HG02981 (cell line): ENCODE data around the gene RUNX1.
"Not testable (repeated sequence)": the region's sequence is repeated elsewhere in the genome, so short reads cannot be mapped to it uniquely, and the experiment has no call there.

Experiments
- ATAC-seq: cut with Tn5 transposase; IDR thresholded peaks from one replicate; pipeline ENCODE4 v1.9.1; 2021; ENCODE audit warnings: mild to moderate bottlenecking, moderate library complexity; ENCODE audit not compliant: unreplicated experiment

RUNX1 gene

DNA sequence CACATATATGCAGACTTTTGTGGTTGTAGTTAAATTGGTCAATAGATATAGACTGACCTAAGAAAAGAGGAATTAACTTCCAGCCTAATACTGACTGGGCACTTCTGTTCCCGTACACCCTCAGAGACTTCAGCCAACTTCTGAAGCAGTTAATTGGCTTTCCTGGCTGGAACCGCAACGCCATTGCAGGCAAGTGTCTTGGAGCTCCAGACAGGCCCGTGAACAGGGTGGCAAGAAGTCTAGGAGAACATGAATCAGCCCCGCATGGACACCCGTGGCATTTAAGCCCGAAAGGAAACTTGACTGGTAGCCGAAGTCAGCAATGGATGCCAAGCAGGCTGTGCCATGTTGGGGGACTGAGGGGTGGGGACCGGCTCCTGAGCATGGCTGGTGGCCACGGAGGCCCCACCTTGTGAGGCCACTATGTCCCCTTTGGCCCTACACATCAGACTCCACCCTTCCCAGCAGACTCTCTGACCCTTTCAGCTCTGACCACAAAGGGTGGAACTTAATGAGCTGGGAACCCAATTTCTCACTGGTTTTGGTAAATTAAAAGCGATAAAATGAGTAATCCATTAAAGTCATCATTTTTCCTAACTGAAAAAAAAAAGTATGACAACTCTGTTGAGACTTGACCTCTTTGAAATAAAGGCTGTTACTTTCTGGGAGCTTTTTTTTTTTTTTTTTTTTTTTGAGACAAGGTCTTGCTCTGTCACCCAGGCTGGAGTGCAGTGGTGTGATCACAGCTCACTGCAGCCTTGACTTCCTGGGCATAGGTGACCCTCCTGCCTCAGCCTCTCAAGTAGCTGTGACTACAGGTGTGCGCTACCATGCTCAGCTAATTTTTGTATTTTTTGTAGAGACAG, 54.1 kb downstream of the RUNX1 start:
- no peak for ATAC-seq

GRCh38 chr21:34993521-34993921, 55.6 kb downstream of the RUNX1 start:
- ATAC-seq: not testable (repeated sequence)

DNA sequence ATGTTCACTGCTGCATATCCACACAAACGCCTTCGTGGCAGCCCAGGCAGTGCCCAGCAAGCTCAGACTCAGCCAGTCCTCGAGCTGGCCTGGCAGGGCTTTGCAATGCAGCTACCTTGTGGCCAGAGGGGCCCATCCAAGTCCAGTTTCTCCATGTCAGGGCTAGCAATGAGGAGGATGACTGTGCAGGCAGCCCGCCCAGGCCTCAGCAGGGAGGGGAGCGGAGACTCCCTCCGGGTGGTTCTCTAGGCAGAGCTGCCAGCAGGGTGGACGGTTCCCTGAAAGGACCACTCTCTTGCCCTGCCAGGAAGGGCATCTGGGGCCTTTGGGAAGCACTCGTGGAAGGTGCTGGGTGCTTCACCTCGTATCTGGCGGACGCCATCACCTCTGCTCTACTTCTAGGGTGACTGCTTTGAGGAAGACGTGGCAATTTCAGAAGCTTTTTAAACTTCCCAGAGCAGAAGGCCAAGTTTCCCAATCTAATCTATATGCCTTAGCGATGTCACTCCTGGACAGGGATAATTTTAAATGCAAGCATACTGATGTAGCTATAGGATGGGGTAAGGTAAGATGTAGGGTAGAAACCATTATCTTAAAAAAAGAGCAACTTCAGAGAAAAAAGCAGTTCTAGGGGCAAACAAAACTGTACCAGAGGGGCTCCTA, 56.2 kb downstream of the RUNX1 start:
- no peak for ATAC-seq

DNA sequence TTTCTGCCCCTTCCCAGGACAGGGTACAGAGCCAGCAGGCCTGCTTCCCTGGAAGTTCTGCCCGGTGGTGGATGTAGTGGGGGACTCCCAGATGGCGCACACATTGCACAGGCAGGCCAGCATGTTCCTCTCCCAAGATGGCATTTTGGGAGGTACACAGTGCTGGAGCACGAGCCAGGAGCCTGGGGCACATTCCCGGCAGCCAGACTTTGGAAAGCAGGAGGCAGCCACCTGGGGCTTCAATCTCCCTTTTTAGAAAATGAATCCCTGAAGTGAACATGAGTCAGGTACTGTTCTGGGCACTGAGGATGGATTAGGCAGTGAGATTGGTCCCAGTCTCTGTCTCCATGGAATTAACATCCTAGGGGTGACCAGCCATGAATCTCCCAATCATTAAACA, 56.9 kb downstream of the RUNX1 start:
- ATAC-seq: no peak

DNA sequence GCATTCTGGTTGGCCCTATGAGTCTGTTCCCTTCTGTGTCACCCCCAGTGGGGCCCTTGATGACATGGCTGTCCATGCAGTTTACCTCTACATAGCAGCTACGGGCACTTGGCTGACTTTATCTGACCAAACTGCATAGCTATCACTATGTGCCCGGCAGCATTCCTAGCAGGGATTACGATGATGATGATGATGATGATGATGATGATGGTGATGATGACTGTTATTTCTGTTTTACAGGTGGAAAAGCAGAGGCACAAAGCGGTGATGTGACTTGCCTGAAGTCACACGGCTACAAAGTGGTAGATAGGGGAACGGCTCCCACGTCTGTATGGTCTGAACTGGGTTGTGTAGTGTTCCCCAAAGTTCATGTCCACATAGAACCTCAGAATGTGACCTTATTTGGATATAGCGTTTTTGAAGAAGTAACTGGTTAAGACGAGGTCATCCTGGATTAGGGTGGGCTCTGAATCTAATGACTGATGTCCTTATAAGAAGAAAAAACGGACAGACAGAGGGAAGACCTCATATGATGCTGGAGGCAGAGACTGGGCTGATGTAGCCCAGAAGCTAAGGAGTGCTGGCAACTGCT, 57.6 kb downstream of the RUNX1 start:
- ATAC-seq: no peak

GRCh38 chr21:34990842-34991241, 58.3 kb downstream of the RUNX1 start:
- no peak for ATAC-seq

GRCh38 chr21:34989337-34990151, 59.6 kb downstream of the RUNX1 start:
- no peak for ATAC-seq

GRCh38 chr21:34988625-34989024, 60.5 kb downstream of the RUNX1 start:
- ATAC-seq: no peak

- no peak for ATAC-seq
Observed at GRCh38 chr21:34988139-34988538, 61.0 kb downstream of the RUNX1 start.

DNA sequence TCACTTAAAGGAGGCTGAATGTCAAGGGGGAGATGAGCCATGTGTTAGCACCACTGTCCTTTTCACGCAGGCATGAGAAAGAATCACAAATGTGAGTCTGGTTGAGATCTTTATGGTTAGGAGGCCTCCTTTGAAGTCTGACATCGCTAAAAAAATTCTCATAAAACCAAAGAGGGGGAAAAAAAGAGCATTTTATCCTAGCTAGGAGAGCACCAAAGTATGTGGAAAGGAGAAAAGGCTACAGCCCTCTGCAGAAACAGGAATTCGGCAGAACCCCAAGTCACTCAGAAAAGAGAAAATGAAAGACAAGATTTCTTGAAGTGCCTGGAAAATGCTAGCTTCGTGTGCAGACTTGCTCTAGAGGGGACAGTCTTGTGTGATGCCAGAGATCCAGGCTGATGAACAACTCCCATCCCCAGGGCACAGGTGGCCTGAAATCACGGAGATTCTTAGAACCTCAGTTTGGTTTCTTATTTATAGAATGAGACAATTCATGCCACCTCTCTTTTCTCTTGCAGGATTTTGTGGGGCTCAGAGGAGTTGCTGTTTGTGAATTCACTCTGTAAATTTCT, 61.5 kb downstream of the RUNX1 start:
- no peak for ATAC-seq

DNA sequence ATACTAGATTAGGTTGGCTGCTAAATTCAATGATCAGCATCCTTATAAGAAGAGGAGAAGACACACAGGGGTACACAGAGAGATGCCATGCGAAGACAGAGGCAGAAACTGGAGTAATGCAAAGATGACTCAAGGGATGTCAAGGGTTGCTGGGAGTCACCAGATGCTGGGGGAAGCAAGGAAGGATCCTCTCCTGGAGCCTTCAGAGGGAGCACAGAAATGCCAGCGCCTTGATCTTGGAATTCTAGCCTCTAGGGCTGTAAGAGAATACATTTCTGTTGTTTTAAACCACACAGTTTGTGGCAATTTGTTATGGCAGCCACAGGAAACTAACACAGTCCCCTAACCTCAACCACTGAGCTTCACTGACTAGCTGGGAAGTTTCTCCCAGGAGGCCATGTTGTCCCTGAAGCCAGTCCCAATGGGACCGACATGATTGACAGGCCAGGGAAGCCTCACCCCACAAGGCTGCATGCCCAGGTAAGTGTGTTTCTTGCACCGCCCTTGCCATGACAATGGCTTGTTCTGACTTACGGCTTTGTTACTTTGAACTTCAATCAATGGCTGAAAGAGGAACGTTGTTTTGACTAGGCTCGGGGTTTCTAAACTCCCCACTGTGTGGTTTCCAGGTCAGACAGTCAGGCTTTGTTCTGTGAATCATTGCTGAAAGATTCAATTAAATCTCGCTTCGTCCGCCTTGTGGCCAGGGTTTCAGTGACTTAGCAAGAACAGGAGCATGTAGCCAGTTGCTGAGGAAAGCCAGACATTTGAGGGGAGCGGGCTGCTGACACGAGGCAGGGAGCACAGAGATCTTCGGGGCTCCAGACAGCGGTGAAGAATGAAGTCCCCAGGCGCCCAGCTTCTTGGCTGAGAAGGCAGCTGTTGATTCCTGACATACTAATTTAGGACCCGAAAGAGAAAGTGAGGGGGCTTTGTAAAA, 62.3 kb downstream of the RUNX1 start:
- ATAC-seq: peak; percentile 76

DNA sequence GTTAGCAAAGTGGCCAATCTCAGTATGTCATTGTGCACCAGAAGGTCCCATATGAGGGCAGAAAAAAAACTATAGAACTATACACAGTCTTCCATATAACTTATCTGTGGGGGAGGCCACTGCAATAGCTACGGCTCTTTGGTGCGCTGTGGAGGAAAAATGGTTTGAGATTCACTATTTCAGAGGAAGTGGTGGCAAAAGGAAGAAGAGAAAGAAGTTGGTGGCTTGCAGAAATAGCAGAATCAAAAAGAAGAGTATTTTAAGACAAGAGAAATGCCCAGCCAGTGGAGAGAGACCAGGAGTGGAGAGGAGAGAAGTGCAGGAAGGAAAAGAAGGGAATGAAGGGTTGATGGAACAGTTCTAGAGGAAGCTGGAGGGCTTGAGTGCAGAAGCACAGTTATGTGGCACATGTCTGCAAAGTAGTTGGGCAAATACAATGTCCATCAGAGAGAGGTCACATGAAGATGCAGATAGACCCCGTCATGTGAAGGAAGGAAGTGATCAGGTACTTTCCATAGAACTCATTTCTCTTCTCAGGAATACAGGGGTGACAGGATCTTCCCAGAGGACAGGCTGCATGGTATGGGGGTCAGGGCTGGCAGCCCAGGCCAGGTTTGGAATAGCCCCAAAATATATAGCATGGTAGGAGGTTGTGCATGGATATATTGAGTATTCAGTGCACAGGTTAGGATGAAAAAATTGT, 64.6 kb downstream of the RUNX1 start:
- ATAC-seq: no peak

DNA sequence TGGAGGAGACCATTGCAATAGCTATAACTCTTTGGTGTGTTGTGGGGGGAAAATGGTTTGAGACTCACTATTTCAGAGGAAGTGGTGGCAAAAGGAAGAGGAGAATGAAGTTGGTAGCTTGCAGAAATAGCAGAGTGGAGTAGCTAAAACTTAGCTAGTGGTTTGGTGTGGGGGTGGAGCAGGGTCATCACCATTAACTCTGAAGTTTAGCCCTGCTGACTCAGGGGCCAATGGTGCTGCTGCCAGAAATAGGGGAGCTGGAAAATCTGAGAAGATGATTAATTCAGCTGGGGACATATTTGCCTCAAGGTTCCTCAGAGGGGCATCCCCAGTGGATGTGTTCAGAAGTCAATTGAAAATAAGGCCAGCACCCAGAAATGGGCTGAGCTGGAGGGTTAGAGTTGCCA, 65.4 kb downstream of the RUNX1 start:
- no peak for ATAC-seq

- ATAC-seq: no peak
Observed at GRCh38 chr21:34981791-34982190, 67.3 kb downstream of the RUNX1 start.

DNA sequence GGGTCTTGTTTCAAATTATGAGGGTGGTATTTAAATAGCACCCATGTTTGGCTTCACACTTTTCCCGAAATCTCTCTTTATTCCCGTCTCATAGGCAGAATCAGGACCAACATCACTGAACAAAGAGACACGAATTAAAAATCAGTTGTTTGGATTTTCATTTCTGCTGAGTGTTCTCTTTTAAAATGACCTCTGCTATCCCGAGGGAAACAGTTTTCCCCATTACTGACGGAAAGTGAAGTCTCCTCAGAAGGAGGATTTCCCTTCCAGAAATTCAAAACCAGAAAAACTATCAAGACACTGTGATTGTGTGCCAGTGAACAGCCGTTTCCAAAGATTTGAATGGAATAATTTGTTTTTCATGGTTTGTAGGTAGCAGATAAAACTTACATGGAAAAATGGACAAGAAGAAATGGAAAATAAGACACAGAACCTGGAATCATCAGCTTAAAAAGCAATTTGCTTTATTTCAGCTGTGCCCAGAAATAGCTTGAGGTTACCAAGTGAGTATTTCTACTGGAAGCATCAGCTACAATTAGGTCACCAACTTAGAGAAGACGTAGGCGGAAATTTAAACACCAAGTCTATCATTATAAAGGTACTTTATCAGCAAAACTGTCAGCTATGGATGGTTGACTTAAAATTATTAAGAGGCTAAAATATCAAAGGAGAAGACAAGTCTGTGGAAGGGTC, 68.5 kb downstream of the RUNX1 start:
- no peak for ATAC-seq

- ATAC-seq: no peak
Observed at GRCh38 chr21:34979383-34979782, 69.7 kb downstream of the RUNX1 start.

DNA sequence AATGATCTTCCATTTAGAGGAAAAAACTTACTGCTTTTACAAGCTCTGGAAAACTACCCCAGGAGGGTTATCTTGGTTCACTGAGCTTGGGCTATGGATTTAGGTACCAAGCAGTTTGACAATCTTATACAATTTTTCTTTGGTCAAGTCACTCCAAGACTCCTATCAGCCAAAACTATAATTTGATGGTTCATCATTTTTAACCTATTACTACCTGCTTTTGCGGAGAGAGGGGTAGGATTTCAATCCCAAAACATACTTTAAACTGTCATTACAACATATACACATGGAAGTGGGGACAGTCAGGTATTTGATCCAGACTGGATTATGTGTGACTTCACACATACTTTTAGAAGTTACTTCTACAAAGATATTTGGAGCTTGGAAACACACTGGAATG, 71.8 kb downstream of the RUNX1 start:
- no peak for ATAC-seq

DNA sequence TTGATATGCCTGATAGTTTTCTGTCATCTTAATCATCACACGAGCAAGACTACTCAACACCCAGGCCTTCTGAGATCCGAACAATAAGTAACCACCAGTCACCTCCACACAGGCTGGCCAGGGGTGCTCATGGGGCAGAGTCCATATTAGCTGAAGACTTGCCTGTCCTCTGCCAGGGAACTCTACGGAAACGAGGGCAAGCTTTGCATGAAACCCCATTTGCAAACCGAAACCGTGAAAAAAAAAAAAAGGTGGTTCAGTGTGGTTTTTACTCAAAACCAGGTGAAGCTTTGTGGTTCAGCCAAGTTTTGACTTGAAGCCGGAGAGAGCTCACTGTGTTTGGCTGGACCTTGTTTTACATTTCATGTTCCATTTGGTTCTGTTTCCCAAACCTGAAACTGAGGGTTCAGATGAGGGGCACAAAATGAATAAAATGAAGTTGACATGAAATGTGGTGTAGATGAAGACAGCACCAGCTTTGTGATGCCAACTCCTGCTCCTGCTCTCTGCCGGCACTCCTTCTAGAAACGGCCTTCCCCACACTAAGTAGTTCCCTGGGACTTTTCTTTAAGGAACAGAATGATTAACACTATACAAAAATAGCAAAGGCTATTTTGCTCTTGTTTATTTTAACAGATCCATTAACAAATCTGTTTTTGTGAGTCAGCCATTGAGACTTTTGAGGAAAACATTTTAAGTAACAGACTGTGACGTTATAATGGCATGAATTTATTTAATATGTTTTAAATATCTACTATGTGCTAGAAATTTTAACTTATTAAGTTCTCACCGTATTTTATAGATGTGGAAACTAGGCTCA, 74.7 kb downstream of the RUNX1 start:
- peak; percentile 87 for ATAC-seq
